Activated naive CD8-positive, alpha-beta T cell treated with anti-CD3 and anti-CD28 coated beads, Interleukin-2, amount 10 ng/mL, durations not matched to agents 7 days and 5 days (primary cell): ENCODE data around the gene MAGI1. TPM values are rescaled to one million over a fixed set of nuclear protein-coding genes. Genes with fewer than 3 reads are reported as not detected.

Source experiments
- ATAC-seq: fragments of 150-1000 bp; cut with Tn5 transposase; one replicate; pipeline ENCODE4 v1.10.0; 2021; ENCODE audit warnings: low read depth, moderate library complexity
- POLR2A ChIA-PET: fragments of 350-600 bp; sonication (Branson Sonifier 250); formaldehyde crosslinking; loops from one replicate; lab custom pipeline; 2021; ENCODE audit warnings: antibody characterized with exemption; lab: Charles Lee
- DNase-seq: peaks from one replicate; pipeline ENCODE4 v3.0.0; 2021
- H3K27ac Mint-ChIP-seq: one replicate; pipeline ENCODE4 v1.8.0; 2022; ENCODE audit warnings: mild to moderate bottlenecking, mixed read lengths
- H3K27me3 Mint-ChIP-seq: one replicate; pipeline ENCODE4 v1.8.0; 2022; ENCODE audit warnings: mild to moderate bottlenecking, moderate library complexity, mixed read lengths
- H3K36me3 Mint-ChIP-seq: one replicate; pipeline ENCODE4 v1.8.0; 2021; ENCODE audit warnings: mild to moderate bottlenecking, mixed read lengths
- H3K4me1 Mint-ChIP-seq: one replicate; pipeline ENCODE4 v1.8.0; 2021; ENCODE audit warnings: mixed read lengths
- H3K4me3 Mint-ChIP-seq: one replicate; pipeline ENCODE4 v1.8.0; 2022; ENCODE audit warnings: mild to moderate bottlenecking, moderate library complexity, mixed read lengths
- H3K9me3 Mint-ChIP-seq: one replicate; pipeline ENCODE4 v1.8.0; 2021; ENCODE audit warnings: mixed read lengths
- total RNA-seq, 2 experiments: library from RNA; stranded (reverse); gene quantifications; one replicate each; pipeline ENCODE4 v1.2.3, GENCODE V29; 2021

Gene MAGI1
- total RNA-seq, 2 experiments from 2014 or later, result not detected

DNA sequence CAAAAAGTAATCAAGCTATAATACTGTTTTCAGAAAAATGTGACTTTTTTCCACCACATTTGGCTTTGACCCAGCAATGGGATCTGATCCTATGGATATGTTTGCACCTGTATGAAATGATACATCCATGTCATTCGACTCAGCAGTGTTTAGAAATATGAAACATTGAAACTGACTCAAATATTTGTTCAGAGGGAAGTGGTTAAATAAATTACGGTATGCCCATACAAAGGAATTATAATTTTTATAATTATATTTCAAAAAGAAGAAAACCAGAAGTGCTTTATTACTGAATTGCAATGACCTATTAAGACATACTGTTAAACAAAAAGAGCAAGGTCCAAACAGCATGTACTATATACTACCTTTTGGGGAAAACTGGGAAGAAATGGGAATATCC lies 546.5 kb downstream of the MAGI1 start:
- POLR2A ChIA-PET, result no interaction called here
- no peaks in the 10 kb centered on the region for H3K27me3 Mint-ChIP-seq
- H3K4me3 Mint-ChIP-seq, result no peak overlapping the region
- no peak overlapping the region for H3K27ac Mint-ChIP-seq
- no peaks in the 10 kb centered on the region for H3K4me1 Mint-ChIP-seq
- no peak for ATAC-seq
- H3K9me3 Mint-ChIP-seq, result peaks cover 2% of the 10 kb centered on the region
- no peaks in the 10 kb centered on the region for H3K36me3 Mint-ChIP-seq
- DNase-seq, result no peak

DNA sequence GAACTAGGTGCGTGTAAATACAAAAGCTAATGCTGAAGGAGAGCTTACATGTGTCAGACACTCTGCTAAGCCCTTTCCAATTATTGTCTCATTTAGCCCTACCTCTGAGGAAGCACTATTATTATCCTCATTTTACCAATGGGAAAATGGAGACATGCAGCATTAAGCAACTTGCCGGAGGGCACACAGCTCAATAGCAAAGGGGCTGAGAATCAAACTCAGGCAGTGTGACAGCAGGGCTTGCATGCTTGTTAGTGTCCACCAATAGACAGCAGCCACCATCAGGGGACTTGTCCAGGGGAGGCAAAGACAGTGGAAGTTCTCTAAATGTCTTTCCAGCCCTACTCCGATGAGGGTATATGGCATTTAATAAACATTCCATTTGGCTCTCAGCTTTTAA lies 548.6 kb downstream of the MAGI1 start:
- Mint-ChIP-seq H3K9me3 (no peaks in the 10 kb centered on the region), H3K4me1 (no peaks in the 10 kb centered on the region), H3K4me3 (no peak overlapping the region), H3K36me3 (no peaks in the 10 kb centered on the region), H3K27me3 (no peaks in the 10 kb centered on the region), H3K27ac (no peak overlapping the region)
- DNase-seq, result no peak
- POLR2A ChIA-PET, result no interaction called here
- ATAC-seq, result no peak

DNA sequence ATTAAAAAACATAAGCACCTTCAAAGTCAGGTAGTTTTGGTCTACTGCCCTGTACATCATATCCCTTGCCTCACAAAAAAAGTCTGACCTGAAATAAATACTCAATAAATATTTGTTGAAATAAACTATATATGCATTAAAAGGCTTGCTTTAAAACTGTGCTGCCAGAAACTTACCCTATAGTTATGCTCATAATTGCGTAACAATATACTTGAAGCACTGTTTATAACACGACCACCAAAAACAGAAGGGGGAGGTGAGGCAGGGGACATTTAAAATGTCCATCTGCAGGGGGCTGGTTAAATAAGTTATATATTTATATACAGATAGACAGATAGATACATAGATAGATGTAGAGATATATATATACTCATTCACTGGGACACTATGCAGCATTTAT lies 549.5 kb downstream of the MAGI1 start:
- no peaks in the 10 kb centered on the region for H3K9me3 Mint-ChIP-seq
- POLR2A ChIA-PET, result no interaction called here
- H3K27me3 Mint-ChIP-seq, result no peaks in the 10 kb centered on the region
- H3K27ac Mint-ChIP-seq, result no peak overlapping the region
- no peak overlapping the region for H3K4me3 Mint-ChIP-seq
- no peak for ATAC-seq
- DNase-seq, result no peak
- no peaks in the 10 kb centered on the region for H3K36me3 Mint-ChIP-seq
- no peaks in the 10 kb centered on the region for H3K4me1 Mint-ChIP-seq

DNA sequence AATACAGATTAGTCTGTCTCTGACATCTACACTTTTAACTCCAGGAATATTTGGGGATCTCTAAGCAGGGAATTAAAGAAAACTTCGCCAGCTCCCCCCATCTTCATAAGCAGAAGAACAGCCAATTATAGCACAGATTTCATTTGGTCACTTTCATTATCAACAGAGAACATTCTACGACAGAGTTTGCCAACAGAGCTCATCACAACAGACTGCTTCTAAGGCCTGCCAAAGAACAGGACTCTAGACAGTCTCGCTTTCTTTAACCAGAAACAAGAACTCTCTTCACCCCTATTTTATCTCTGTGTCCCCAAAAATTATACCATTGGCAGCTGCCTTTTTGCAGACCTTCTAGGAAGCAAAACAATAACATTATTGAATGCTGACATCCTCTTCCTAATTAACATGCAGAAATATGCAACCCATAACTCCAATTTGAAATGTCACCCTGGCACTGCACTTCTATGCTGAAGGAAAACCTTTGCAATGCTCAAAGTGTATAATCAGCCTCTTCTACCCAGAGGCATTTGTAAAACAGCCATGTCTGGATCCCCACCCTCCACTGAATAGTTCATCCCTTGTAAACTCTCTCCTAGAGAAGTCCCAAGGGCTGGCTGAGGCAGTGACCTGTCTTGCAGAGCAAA lies 552.8 kb downstream of the MAGI1 start:
- no peaks in the 10 kb centered on the region for H3K9me3 Mint-ChIP-seq
- POLR2A ChIA-PET, result no interaction called here
- no peak for ATAC-seq

DNA sequence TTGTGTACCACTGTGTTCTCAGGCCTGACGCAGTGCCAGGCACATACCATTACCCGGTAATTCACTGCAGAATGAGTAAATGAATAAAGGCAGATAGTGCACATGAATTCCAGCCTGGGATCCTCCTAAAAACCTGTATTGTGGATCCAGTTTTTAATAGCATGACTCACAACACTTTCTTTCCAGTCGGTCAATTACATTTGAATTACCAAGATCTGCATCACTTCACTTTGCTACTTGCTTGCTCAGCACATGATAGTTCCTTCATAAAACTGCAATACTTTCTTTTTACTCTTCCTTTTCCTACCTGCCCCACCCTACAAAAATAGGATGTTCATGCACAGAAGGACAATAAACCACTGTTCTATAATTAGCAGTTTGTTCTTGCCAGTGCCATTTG lies 553.8 kb downstream of the MAGI1 start:
- POLR2A ChIA-PET, result no interaction called here
- Mint-ChIP-seq H3K4me1 (no peaks in the 10 kb centered on the region), H3K9me3 (no peaks in the 10 kb centered on the region), H3K4me3 (no peak overlapping the region), H3K27me3 (no peaks in the 10 kb centered on the region), H3K36me3 (no peaks in the 10 kb centered on the region), H3K27ac (no peak overlapping the region)
- ATAC-seq (no peak), DNase-seq (no peak)

More for the DNA sequence above, 552.8 kb downstream of the MAGI1 start:
- DNase-seq, result no peak
- Mint-ChIP-seq H3K36me3 (no peaks in the 10 kb centered on the region), H3K27ac (no peak overlapping the region), H3K4me1 (no peaks in the 10 kb centered on the region), H3K4me3 (no peak overlapping the region), H3K27me3 (no peaks in the 10 kb centered on the region)

DNA sequence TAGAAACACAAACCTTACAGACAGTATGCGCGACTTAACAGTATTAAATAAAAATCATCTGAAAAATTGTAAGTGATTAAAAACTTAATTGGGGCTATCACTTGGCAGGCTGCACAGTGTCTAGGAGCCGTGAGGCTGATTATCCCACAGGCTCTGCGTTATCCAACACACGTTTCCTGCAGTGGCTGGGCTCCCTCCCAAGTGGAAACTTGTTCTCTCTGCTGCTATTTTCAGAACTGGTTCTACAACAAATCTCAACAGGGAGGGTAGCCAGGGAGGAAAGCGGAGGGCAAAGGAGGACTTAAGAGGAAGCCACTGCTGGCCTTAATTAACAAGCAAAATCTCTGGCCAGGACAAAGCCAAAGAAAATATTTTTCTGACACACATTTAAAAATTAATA lies 555.2 kb downstream of the MAGI1 start:
- H3K27ac Mint-ChIP-seq, result no peak overlapping the region
- no peak overlapping the region for H3K4me3 Mint-ChIP-seq
- no peaks in the 10 kb centered on the region for H3K9me3 Mint-ChIP-seq
- ATAC-seq (no peak), DNase-seq (no peak)
- H3K36me3 Mint-ChIP-seq, result no peaks in the 10 kb centered on the region
- POLR2A ChIA-PET, result no interaction called here
- no peaks in the 10 kb centered on the region for H3K4me1 Mint-ChIP-seq
- H3K27me3 Mint-ChIP-seq, result no peaks in the 10 kb centered on the region

DNA sequence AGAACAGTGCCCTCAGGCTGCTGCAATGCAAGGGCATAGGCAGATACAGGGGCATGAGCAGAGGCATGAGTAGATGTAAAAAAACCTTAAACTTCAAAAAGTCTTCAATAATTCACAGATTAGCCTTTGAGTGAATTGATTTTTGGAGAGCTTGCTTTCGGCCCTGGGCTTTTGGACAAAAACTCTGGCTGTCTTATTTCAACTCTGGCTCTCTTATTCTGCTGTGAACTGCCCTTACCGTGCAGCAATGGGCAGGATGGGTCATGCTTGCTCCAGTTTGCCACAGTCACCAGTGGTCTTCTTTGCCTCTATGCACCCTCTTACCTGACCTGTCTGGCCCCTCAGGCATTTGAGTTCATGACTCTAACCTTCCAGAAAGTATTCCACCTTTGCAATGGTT lies 555.7 kb downstream of the MAGI1 start:
- ATAC-seq (no peak), DNase-seq (no peak)
- Mint-ChIP-seq H3K4me3 (no peak overlapping the region), H3K27me3 (no peaks in the 10 kb centered on the region), H3K27ac (no peak overlapping the region), H3K36me3 (no peaks in the 10 kb centered on the region), H3K4me1 (no peaks in the 10 kb centered on the region), H3K9me3 (no peaks in the 10 kb centered on the region)
- POLR2A ChIA-PET, result no interaction called here

DNA sequence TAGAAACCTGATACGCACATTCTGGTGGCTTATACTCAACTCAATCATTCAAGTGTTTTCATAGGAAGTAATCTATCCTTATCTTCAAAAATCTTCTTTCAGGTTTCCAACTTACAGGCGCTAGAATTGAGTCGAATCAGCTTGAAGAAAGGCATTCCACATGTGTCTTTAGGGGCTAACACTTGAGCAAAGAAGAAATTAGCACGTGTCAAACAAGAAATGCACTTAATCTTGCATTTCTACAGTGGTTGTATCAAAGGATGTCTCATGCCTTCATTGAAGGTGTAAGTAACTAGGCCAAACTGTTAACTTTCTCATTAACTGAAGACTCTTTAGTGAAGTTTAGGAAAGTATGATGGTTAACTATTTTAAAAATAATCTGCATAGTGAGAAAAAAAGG lies 557.6 kb downstream of the MAGI1 start:
- Mint-ChIP-seq H3K9me3 (no peaks in the 10 kb centered on the region), H3K4me1 (no peaks in the 10 kb centered on the region), H3K4me3 (no peak overlapping the region), H3K36me3 (no peaks in the 10 kb centered on the region), H3K27ac (no peak overlapping the region), H3K27me3 (no peaks in the 10 kb centered on the region)
- POLR2A ChIA-PET, result no interaction called here
- ATAC-seq (no peak), DNase-seq (no peak)

DNA sequence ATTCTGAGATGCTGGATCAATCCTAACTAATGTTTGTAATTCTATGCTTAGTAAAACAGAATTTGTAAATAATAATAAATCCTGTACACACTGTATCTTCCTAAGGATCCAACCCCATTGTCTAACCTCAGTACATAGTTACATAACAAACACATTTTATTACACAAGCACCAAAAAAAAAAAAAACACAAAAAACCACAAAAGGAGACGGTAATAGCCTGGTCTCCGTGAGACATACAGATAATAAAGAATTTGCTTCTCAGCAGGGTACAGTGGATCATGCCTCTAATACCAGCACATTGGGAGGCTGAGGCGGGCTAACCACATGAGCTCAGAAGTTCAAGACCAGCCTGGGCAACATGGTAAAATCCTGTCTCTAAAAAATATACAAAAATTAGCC lies 558.7 kb downstream of the MAGI1 start:
- DNase-seq, result no peak
- H3K36me3 Mint-ChIP-seq, result no peaks in the 10 kb centered on the region
- no peak overlapping the region for H3K4me3 Mint-ChIP-seq

DNA sequence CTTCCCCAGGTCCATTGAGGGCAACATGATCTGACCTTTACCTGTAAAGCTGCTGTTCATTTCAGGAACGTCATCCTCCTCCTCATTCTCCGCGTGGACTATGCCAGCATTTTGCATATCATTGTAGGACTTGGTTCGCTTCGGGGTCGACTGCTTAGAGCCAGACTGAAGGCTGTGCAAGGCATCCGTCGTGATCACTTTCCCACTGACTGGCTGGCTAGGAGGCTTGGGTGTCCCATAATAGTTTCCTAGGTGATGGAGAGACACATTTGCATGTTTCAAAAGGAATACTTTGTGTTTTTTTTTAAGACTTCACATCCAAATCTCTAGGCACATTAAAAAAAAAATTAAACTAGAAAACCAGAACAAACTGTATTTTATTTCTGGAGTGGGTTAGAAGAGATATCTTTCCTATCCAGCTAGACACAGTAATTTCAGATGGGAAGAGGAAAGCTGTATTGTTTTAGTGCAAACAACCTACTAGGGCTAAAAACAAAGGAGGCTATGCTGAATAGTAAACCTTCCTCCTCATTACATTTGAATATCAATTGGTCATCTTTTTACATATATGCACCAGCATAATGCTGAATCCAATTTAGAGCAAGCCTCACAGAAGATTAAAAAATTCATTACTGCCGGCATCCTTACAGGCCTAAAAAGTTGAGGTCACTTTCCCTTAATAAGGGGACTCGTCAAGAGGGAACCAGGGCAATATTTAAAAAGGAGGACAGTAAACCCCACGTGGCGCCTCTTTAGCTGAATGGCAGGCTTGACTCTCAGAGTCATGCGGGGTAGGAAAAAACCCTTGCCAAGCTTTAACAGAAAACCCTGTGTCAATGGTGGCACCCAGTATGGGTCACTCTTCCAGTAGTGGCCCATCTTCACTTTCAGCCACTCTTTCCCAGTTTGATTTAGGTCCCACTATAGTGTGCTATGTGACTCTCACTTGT lies 559.9 kb downstream of the MAGI1 start:
- H3K36me3 Mint-ChIP-seq, result no peaks in the 10 kb centered on the region

More for the DNA sequence above, 558.7 kb downstream of the MAGI1 start:
- POLR2A ChIA-PET, result no interaction called here
- Mint-ChIP-seq H3K27ac (no peak overlapping the region), H3K27me3 (no peaks in the 10 kb centered on the region), H3K4me1 (no peaks in the 10 kb centered on the region), H3K9me3 (no peaks in the 10 kb centered on the region)
- ATAC-seq, result no peak

DNA sequence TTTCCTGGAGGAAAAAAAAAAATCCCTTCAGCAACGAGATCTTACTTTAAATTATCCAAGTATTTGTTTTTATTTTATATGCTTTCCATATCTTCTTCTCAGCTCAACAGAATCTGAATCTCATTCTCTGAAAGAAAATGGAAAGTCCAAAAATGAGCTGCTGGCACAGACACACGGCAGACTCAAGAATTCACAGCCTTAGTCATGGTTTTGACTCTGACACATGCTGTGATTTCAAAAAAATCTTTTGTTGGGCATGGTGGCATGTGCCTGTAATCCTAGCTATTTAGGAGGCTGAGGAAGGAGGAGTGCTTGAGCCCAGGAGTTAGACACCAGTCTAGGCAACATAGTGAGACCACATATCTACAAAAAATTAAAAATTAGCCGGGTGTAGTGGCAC lies 565.0 kb downstream of the MAGI1 start:
- DNase-seq, result no peak
- H3K27me3 Mint-ChIP-seq, result no peaks in the 10 kb centered on the region
- H3K4me1 Mint-ChIP-seq, result no peaks in the 10 kb centered on the region
- H3K36me3 Mint-ChIP-seq, result no peaks in the 10 kb centered on the region
- H3K9me3 Mint-ChIP-seq, result no peaks in the 10 kb centered on the region
- H3K4me3 Mint-ChIP-seq, result no peak overlapping the region
- ATAC-seq, result no peak
- POLR2A ChIA-PET, result no interaction called here
- no peak overlapping the region for H3K27ac Mint-ChIP-seq

More for the DNA sequence above, 559.9 kb downstream of the MAGI1 start:
- Mint-ChIP-seq H3K4me3 (no peak overlapping the region), H3K4me1 (no peaks in the 10 kb centered on the region), H3K27ac (no peak overlapping the region), H3K9me3 (no peaks in the 10 kb centered on the region), H3K27me3 (no peaks in the 10 kb centered on the region)
- ATAC-seq (no peak), DNase-seq (no peak)
- POLR2A ChIA-PET, result no interaction called here

DNA sequence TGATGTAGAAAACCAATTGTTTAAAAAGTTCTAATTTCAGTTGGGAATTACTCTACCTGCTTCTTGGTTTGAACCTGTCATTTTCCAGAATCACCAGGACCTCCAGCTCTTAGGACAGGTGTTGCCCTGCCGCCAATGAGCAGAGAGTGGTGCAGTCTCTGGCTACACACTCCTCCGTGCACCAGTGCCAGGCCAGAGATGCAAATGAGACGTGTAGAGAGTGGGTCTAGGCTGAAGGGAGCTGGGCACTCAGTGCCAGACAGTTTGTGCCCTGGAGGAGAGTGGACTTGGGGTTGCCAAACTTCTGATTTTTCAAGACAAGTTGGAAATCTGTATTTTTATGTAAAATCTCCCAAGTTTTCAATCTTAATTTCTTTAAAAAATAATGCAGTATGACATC lies 566.2 kb downstream of the MAGI1 start:
- H3K4me3 Mint-ChIP-seq, result no peak overlapping the region
- no peaks in the 10 kb centered on the region for H3K36me3 Mint-ChIP-seq
- DNase-seq, result no peak
- H3K9me3 Mint-ChIP-seq, result peaks cover 1% of the 10 kb centered on the region
- H3K27me3 Mint-ChIP-seq, result no peaks in the 10 kb centered on the region
- no peak for ATAC-seq
- POLR2A ChIA-PET, result no interaction called here
- H3K4me1 Mint-ChIP-seq, result no peaks in the 10 kb centered on the region
- no peak overlapping the region for H3K27ac Mint-ChIP-seq

DNA sequence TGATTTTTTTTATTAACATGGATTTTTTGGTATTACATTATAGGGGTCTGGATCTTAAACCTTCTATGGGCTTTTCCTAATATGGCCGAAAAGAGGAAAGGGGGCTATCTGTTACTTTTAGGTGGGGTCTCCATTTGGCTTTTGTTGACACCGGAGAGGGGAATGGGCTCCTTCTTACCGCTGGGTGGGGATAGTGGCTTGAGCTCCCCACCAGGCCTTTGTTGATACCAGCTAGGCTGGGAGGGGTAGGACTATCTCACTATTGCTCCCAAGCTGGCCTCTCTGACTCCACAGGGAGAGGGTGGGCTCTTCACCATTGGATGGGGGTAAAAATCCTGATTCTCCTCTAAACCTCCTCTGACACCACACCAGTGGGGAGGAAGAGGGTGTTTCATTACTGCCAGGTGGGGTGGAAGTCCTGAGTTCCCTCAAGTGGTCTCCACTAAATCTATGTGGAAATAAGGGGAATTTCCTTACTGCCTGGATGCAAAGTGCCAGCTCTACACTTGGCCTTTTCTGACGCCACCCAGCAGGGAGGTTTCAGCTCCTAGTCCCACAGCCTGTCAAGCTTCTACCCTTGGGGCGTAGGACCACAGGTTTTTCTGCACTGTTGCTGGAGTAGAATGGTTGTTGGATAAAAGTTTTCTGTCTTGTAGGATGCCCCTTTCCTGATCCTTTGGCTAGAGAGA lies 572.3 kb downstream of the MAGI1 start:
- Mint-ChIP-seq H3K4me1 (no peaks in the 10 kb centered on the region), H3K27me3 (no peaks in the 10 kb centered on the region), H3K36me3 (no peaks in the 10 kb centered on the region), H3K27ac (no peak overlapping the region), H3K4me3 (no peak overlapping the region), H3K9me3 (peaks cover 4% of the 10 kb centered on the region)
- DNase-seq (no peak), ATAC-seq (no peak)
- POLR2A ChIA-PET, result no interaction called here
